GM12892 (cell line): Measurements from ENCODE around the gene ALG8.
"Not testable (repeated sequence)": the region's sequence is repeated elsewhere in the genome, so short reads cannot be mapped to it uniquely, and the experiment has no call there.

Experiments
- DNase-seq: peaks from one replicate; pipeline ENCODE4 v3.0.0; 2011; ENCODE audit not compliant: insufficient read length
- FAIRE-seq: peaks from 2 replicates; lab custom pipeline; 2011; peaks lifted over from hg19 to GRCh38; lab: Jason Lieb, UNC
- POLR2A ChIP-seq: IDR thresholded peaks from 2 replicates; pipeline ENCODE4 v1.6.1; 2011; ENCODE audit warnings: low read depth, low read length, control low read depth
- POLR2AphosphoS5 ChIP-seq: IDR thresholded peaks from 2 replicates; pipeline ENCODE4 v1.6.1; 2011; ENCODE audit warnings: low read depth, low read length, control low read depth
- TAF1 ChIP-seq: IDR thresholded peaks from 2 replicates; pipeline ENCODE4 v1.6.1; 2011; ENCODE audit warnings: low read depth, mild to moderate bottlenecking, control low read depth, low read length, borderline replicate concordance

Gene ALG8

GRCh38 chr11:78070621-78071020, 68.8 kb downstream of the ALG8 start:
- no peak for FAIRE-seq
- TF ChIP-seq POLR2A (no peak), TAF1 (no peak), POLR2AphosphoS5 (no peak)
- no peak for DNase-seq

DNA sequence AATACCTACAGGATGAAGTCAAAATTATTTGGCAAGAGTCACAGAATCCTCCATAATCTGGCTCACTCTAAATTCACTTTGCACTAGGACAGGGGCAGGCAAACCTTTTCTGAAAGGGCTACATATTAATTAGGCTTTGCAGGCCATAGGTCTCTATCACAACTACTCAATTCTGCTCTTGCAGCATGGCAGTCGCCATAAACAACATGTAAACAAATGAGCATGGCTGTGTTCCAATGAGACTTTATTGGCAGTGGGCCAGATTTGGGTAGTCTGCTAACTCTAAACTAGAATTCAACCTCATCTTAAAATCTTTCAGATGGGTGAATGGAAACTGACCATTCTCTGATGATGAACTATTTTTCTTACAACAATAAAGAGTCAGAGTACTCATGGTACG, 70.0 kb downstream of the ALG8 start:
- no peak for DNase-seq
- TF ChIP-seq POLR2A (no peak), POLR2AphosphoS5 (no peak), TAF1 (no peak)
- no peak for FAIRE-seq

DNA sequence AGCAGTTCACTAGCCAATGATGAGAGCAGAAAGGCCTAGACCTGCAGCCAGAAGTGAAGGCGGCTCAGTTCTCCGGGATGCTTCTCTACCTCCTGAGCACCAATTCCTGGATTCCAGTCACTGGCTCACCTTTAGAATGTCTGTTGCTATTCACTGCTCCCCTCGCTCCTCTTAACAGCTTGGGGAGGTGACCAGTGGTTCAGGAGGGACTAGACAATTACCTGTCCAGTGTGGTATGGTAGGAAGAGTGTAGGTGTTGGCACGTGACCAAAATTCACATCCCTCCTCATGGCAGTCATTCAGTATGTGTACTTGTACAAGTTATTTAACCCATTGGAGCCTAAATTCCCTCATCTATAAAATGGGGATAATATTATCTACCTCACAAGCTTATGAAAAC, 71.7 kb downstream of the ALG8 start:
- TF ChIP-seq POLR2AphosphoS5 (0 out of 2 replicates have a peak, but pooled peaks have one; percentile 31), TAF1 (no peak)
- FAIRE-seq (no peak), DNase-seq (no peak)

DNA sequence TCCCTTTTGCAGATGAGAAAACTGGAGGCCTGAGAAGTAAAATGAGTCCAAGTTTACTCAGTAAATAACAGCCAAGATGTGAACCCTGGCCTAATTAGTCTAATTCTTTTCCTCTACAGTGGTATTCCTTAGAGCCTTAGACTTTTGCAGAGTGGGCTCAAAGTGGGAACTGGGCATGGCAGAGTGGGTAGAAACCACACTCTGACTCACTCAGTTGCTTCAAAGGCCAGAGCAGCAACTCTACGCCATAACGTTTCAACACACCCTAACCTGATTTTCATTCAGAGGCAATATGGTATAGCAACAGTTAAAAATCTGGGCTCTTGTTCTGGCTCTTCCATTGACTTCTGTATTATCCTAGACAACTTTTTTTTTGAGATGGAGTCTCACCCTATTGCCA, 73.0 kb downstream of the ALG8 start:
- FAIRE-seq (no peak), DNase-seq (no peak)
- TF ChIP-seq POLR2A = no peak
- TF ChIP-seq POLR2AphosphoS5 = no peak
- no peak for TF ChIP-seq TAF1

DNA sequence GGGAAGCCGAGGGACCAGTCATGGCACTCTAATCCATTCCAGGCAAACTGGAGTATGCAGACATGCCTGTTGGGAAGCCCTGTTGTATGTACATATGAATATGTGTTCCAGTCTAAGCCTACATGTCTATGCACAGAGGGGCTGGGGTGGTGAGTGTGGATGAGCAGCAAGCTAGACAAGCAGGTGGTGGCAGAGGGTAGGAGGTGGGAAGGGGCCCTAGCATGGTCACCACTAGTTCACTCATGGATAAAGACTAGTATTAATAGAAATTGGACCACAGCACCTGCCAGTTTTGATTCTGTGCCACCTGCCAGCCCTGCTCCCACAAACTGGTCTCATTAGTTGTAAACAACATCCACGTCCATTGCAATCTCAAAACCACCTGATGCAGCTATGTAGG, 74.2 kb downstream of the ALG8 start:
- DNase-seq = no peak
- FAIRE-seq = no peak
- TF ChIP-seq POLR2AphosphoS5 (no peak), POLR2A (no peak), TAF1 (no peak)

GRCh38 chr11:78063440-78064181, 75.8 kb downstream of the ALG8 start, which contains the start of gene THRSP:
Gene THRSP (plus strand): TSS chr11:78063861. CDS start chr11:78063882, 21 bp downstream.
- no peak for DNase-seq
- no peak for FAIRE-seq
- TF ChIP-seq TAF1 (no peak), POLR2A (no peak), POLR2AphosphoS5 (no peak)

DNA sequence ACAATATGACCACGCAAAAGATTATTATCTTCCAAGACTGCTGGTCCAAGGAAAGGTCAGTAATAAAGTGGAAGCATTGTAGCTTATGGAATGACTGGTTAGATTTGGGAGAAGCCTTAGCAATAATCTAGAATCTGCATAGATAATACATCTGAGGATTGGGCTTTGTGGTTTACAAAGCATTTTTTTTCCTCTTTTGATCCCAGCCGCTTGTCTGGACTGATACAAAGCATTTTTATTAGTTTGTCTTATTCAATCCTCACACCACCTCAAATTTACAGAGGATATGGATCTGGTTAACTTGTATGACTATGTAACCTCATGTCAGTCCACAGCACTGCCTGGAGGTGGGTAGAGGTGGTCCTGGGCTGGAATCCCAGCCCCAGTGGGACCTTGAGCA, 76.8 kb downstream of the ALG8 start:
- FAIRE-seq = no peak
- DNase-seq = no peak
- TF ChIP-seq POLR2A = no peak
- no peak for TF ChIP-seq TAF1
- TF ChIP-seq POLR2AphosphoS5 = no peak

GRCh38 chr11:78061921-78062311, 77.5 kb downstream of the ALG8 start:
- TF ChIP-seq POLR2A (no peak), POLR2AphosphoS5 (no peak), TAF1 (no peak)
- DNase-seq (no peak), FAIRE-seq (no peak)

DNA sequence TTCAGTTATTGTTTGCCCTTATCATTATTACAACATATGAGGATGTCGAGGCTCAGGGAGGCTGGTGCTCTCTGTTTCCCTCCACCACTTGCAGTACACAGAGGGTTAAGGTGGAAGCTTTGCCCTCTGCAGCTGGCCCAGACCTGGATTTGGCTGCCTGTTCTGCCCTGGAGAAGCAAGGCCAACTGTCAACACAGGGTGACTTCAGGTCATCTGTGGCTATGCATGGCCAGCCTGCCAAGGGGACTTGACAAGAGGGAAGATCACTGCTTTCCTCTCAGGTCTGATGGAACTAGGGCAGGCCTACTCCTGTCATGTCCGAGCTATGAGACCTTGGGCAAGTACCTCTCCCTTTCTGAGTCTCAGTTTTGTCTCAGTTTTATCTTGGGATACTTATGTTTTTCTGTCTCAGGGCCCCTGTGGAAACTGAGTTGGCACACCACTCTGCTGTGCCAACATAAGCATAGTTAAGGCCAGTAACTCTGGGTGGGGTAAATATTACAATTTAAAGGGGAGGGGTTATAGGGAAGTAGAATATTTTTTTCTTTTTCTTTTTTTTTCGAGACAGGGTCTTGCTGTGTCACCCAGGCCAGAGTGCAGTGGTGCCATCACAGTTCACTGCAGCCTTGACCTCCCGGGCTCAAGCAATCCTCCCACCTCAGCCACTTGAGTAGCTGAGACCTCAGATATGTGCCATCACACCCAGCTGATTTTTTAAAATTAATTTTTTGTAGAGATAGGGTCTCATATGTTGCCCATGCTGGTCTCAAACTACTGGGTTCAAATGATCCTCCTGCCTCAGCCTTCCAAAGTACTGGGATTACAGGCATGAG, 78.1 kb downstream of the ALG8 start:
- TF ChIP-seq POLR2AphosphoS5 (no peak), POLR2A (no peak), TAF1 (no peak)
- FAIRE-seq (peak; percentile 42), DNase-seq (no peak)

DNA sequence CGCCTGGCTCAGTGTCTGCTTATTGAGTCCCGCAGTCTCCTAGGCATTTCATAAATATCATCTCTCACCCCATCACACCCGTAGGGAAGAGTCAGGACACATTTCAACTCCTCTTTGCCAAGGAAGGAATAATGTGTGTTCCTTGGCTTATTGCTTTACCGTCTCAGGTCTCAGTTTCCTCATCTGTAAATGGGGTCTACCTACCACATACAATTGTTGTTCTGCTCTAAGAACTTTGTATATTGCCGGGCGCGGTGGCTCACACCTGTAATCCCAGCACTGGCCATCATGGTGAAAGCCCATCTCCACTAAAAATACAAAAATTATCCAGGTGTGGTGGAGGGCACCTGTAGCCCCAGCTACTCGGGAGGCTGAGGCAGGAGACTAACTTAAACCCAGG, 78.9 kb downstream of the ALG8 start:
- FAIRE-seq = no peak
- TF ChIP-seq POLR2A (no peak), TAF1 (no peak), POLR2AphosphoS5 (no peak)
- DNase-seq = no peak

DNA sequence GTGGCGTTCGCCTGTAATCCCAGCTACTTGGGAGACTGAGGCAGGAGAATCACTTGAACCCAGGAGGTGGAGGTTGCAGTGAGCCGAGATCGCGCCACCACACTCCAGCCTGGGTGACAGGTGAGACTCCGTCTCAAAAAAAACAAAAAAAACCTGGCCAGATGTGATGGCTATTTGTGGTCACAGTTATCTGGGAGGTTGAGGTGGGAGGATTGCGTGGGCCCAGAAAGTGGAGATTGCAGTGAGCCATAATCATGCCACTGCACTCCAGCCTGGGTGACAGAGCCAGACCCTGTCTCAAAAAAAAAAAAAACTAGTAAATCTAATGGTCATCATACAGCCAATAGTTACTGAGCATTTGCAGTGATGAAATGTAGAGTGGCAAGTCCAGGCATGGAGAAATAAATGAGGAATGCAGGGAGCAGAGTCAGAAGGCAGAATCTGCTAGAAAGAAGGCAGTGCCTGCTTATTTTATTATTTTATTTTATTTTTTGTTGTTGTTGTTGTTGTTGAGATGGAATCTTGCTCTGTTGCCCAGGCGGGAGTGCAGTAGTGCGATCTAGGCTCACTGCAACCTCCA, 79.6 kb downstream of the ALG8 start:
- DNase-seq, FAIRE-seq: not testable (repeated sequence)
